22Rv1 (cell line): Measurements from ENCODE around the gene AUTS2.

Experiments used
- H3K27ac ChIP-seq: fragments of 450-650 bp; 2 replicates; pipeline ENCODE4 v1.5.1; 2017
- CTCF ChIP-seq: fragments of 450-650 bp; IDR thresholded peaks from 2 replicates; pipeline ENCODE4 v1.5.1; 2017; ENCODE audit warnings: mild to moderate bottlenecking
- ZFX ChIP-seq: fragments of 450-650 bp; IDR thresholded peaks from 2 replicates; pipeline ENCODE4 v1.6.1; 2017; ENCODE audit warnings: antibody characterized with exemption, borderline replicate concordance

AUTS2 gene

GRCh38 chr7:70529436-70529835, 931.2 kb downstream of the AUTS2 start:
- no peak overlapping the region for H3K27ac ChIP-seq
- TF ChIP-seq CTCF = no peak
- no peak for TF ChIP-seq ZFX

GRCh38 chr7:70529914-70530585, 931.8 kb downstream of the AUTS2 start:
- no peak overlapping the region for H3K27ac ChIP-seq
- TF ChIP-seq ZFX (no peak), CTCF (no peak)

GRCh38 chr7:70533614-70534013, 935.3 kb downstream of the AUTS2 start:
- TF ChIP-seq ZFX = no peak
- TF ChIP-seq CTCF = no peak
- no peak overlapping the region for H3K27ac ChIP-seq

GRCh38 chr7:70539205-70539604, 940.9 kb downstream of the AUTS2 start:
- no peak overlapping the region for H3K27ac ChIP-seq
- TF ChIP-seq ZFX (no peak), CTCF (no peak)

GRCh38 chr7:70539617-70540016, 941.3 kb downstream of the AUTS2 start:
- no peak for TF ChIP-seq CTCF
- TF ChIP-seq ZFX = no peak
- H3K27ac ChIP-seq = no peak overlapping the region

- no peak overlapping the region for H3K27ac ChIP-seq
- TF ChIP-seq ZFX = no peak
These were observed 942.4 kb downstream of the AUTS2 start for GRCh38 chr7:70540641-70541040.

GRCh38 chr7:70542750-70543376, 944.6 kb downstream of the AUTS2 start:
- TF ChIP-seq CTCF (no peak), ZFX (no peak)
- no peak overlapping the region for H3K27ac ChIP-seq

GRCh38 chr7:70544016-70544415, 945.7 kb downstream of the AUTS2 start:
- TF ChIP-seq ZFX = no peak
- TF ChIP-seq CTCF = no peak
- H3K27ac ChIP-seq = no peak overlapping the region
